ENCODE data around the gene SLC10A3.

- no peak for TF ChIP-seq CTCF (IDR thresholded peaks at IDR 0.05; ENCODE audit: low read length)
- no peak for TF ChIP-seq EZH2 (IDR thresholded peaks at IDR 0.05; ENCODE audit: borderline replicate concordance, low read length)
Observed at GRCh38 chrX:154495472-154495922, 5.1 kb upstream of the SLC10A3 start.

Measured in OCI-LY1 (cell line).